MM.1S (cell line): Measurements from ENCODE around the gene RALGPS2.
"Not testable (repeated sequence)": the region's sequence is repeated elsewhere in the genome, so short reads cannot be mapped to it uniquely, and the experiment has no call there.

Experiments
- EZH2 ChIP-seq: fragments of 300-600 bp; sonication (generic); optimal IDR thresholded peaks from 2 replicates; pipeline ENCODE3; 2017; ENCODE audit warnings: low read depth, mild to moderate bottlenecking, antibody characterized with exemption, low read length, mixed read lengths
- EZH2phosphoT487 ChIP-seq: fragments of 300-600 bp; sonication (generic); IDR thresholded peaks from 2 replicates; pipeline ENCODE4 v1.6.1; 2018; ENCODE audit warnings: antibody characterized with exemption, low read length
- TF ChIP-seq, protein P1 (sequence below): fragments of 300-600 bp; sonication (generic); IDR thresholded peaks from 2 replicates; pipeline ENCODE4 v1.5.1; 2016; ENCODE audit warnings: antibody characterized with exemption, low read length, mixed read lengths

DNA sequence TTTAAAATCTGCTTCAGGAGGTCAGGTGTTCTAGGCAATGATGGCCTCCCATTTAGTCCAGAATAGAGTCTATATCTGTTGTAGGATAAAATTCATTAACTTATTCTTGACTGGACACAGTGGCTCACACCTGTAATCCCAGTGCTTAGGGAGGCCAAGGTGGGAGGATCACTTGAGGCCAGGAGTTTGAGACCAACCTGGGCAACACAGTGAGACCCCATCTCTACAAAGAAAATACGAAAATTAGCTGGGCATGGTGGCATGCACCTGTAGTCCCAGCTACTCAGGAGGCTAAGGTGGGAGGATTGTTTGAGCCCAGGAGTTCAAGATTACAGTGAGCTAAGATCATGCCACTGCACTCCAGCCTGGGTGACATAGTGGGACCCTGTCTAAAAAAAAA is 122.9 kb downstream of the RALGPS2 start:
- TF ChIP-seq EZH2, EZH2phosphoT487: not testable (repeated sequence)
- TF ChIP-seq, protein P1, sequence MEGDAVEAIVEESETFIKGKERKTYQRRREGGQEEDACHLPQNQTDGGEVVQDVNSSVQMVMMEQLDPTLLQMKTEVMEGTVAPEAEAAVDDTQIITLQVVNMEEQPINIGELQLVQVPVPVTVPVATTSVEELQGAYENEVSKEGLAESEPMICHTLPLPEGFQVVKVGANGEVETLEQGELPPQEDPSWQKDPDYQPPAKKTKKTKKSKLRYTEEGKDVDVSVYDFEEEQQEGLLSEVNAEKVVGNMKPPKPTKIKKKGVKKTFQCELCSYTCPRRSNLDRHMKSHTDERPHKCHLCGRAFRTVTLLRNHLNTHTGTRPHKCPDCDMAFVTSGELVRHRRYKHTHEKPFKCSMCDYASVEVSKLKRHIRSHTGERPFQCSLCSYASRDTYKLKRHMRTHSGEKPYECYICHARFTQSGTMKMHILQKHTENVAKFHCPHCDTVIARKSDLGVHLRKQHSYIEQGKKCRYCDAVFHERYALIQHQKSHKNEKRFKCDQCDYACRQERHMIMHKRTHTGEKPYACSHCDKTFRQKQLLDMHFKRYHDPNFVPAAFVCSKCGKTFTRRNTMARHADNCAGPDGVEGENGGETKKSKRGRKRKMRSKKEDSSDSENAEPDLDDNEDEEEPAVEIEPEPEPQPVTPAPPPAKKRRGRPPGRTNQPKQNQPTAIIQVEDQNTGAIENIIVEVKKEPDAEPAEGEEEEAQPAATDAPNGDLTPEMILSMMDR: not testable (repeated sequence)
